ENCODE measurements around the gene STK10.

DNA sequence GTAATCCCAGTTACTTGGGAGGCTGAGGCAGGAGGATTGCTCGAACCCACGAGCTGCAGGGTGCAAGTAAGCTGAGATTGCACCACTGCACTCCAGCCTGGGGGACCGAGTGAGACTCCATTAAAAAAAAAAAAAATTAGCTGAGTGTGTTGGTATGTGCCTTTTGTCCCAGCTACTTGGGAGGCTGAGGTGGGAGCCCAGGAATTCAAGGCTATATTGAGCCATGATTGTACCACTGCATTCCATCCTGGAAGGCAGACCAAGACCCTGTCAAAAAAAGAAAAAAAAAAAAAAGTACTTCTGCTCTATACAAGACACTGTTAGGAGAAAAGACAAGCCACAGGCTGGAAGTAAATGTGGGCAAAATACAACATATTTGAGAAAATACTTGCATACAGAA is 113.1 kb downstream of the STK10 start:
- TF ChIP-seq, protein P1, sequence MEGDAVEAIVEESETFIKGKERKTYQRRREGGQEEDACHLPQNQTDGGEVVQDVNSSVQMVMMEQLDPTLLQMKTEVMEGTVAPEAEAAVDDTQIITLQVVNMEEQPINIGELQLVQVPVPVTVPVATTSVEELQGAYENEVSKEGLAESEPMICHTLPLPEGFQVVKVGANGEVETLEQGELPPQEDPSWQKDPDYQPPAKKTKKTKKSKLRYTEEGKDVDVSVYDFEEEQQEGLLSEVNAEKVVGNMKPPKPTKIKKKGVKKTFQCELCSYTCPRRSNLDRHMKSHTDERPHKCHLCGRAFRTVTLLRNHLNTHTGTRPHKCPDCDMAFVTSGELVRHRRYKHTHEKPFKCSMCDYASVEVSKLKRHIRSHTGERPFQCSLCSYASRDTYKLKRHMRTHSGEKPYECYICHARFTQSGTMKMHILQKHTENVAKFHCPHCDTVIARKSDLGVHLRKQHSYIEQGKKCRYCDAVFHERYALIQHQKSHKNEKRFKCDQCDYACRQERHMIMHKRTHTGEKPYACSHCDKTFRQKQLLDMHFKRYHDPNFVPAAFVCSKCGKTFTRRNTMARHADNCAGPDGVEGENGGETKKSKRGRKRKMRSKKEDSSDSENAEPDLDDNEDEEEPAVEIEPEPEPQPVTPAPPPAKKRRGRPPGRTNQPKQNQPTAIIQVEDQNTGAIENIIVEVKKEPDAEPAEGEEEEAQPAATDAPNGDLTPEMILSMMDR (optimal IDR thresholded peaks at IDR 0.05 in 1 of 3, IDR thresholded peaks at IDR 0.05 in 1 of 3, conservative IDR thresholded peaks at IDR 0.05 in 1 of 3; ENCODE audit: extremely low read depth in 1 of 3, insufficient read depth in 2 of 3, low read length in 3 of 3), result no peak
- TF ChIP-seq EZH2 (IDR thresholded peaks at IDR 0.05; ENCODE audit: low read length), result no peak
